ENCODE data around the gene LAMA5. TPM values are rescaled to one million over a fixed set of nuclear protein-coding genes. Genes with fewer than 3 reads are reported as not detected.

Gene LAMA5
- total and polyA plus RNA-seq, 2 experiments from 2014 or later, result 162 to 168 TPM

DNA sequence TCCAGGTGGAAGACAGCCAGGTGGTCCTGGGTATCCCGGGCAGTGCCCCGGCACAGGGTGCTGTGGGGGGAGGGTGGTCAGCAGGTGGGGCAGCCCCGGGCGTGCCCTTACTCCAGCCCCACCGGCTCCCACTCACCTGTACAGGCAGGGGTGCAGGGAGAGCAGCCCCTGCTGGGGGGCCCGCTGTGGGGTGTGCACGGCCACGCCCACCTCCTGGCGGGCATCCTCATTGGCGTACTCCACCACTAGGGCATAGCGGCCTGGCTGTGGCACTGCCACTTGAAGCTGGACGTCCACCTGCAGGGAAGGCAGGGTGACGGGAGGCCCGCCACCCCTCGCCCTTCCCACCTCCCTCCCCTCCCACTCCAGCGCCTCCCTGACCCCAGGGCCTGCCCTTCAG, 34.7 kb downstream of the LAMA5 start:
- no peak for TF ChIP-seq CTCF (IDR thresholded peaks at IDR 0.05; ENCODE audit: low read depth, low read length)
- no peak overlapping the region for H3K4me3 ChIP-seq
- H3K36me3 ChIP-seq, result peaks cover 42% of the 10 kb centered on the region
- DNase-seq (ENCODE audit: low read depth in 1 of 2, low spot score in 1 of 2), result no peak
- H3K27me3 ChIP-seq, result no peaks in the 10 kb centered on the region
- no peak overlapping the region for H3K27ac ChIP-seq
- H3K9me3 ChIP-seq (ENCODE audit: low read depth), result no peaks in the 10 kb centered on the region
- no peaks in the 10 kb centered on the region for H3K4me1 ChIP-seq (ENCODE audit: low read depth)

DNA sequence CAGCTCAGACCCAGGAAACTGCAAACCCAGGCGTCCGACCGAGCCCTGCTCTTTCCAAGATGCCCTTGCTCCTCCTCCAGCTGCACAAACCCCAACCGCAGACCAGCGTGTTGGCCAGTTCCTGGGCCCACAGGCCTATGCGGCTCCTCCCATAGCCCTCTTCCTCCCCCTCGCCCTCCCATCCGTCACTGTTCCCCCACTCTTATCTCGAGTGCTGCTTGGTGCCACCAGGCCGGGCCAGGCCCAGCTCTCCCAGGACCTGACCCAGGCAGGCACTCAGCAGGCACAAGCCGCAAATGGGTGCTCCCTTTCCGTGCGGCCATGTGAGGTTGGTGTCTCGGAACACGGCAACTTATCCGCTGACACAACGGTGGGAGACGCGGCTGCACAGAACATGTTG, 35.8 kb downstream of the LAMA5 start:
- no peak overlapping the region for H3K4me3 ChIP-seq
- TF ChIP-seq CTCF (IDR thresholded peaks at IDR 0.05; ENCODE audit: low read depth, low read length), result no peak
- H3K36me3 ChIP-seq, result peaks cover 38% of the 10 kb centered on the region
- H3K27me3 ChIP-seq, result no peaks in the 10 kb centered on the region
- no peaks in the 10 kb centered on the region for H3K4me1 ChIP-seq (ENCODE audit: low read depth)
- H3K9me3 ChIP-seq (ENCODE audit: low read depth), result no peaks in the 10 kb centered on the region
- no peak for DNase-seq (ENCODE audit: low read depth in 1 of 2, low spot score in 1 of 2)
- no peak overlapping the region for H3K27ac ChIP-seq

GRCh38 chr20:62330576-62331317, 36.4 kb downstream of the LAMA5 start:
- no peak for TF ChIP-seq CTCF (IDR thresholded peaks at IDR 0.05; ENCODE audit: low read depth, low read length)
- DNase-seq (ENCODE audit: low read depth in 1 of 2, low spot score in 1 of 2), result no peak
- no peak overlapping the region for H3K4me3 ChIP-seq
- H3K9me3 ChIP-seq (ENCODE audit: low read depth), result no peaks in the 10 kb centered on the region
- H3K27me3 ChIP-seq, result no peaks in the 10 kb centered on the region
- no peaks in the 10 kb centered on the region for H3K4me1 ChIP-seq (ENCODE audit: low read depth)
- peaks cover 38% of the 10 kb centered on the region for H3K36me3 ChIP-seq
- no peak overlapping the region for H3K27ac ChIP-seq

- H3K27me3 ChIP-seq, result no peaks in the 10 kb centered on the region
- no peaks in the 10 kb centered on the region for H3K9me3 ChIP-seq (ENCODE audit: low read depth)
- peaks cover 45% of the 10 kb centered on the region for H3K36me3 ChIP-seq
- no peak overlapping the region for H3K27ac ChIP-seq
- no peak for TF ChIP-seq CTCF (IDR thresholded peaks at IDR 0.05; ENCODE audit: low read depth, low read length)
- H3K4me3 ChIP-seq, result no peak overlapping the region
- no peaks in the 10 kb centered on the region for H3K4me1 ChIP-seq (ENCODE audit: low read depth)
- no peak for DNase-seq (ENCODE audit: low read depth in 1 of 2, low spot score in 1 of 2)
Measured at GRCh38 chr20:62329389-62330377, 37.4 kb downstream of the LAMA5 start.

- DNase-seq (ENCODE audit: low read depth in 1 of 2, low spot score in 1 of 2), result no peak
- TF ChIP-seq CTCF (IDR thresholded peaks at IDR 0.05; ENCODE audit: low read depth, low read length), result no peak
- peaks cover 45% of the 10 kb centered on the region for H3K36me3 ChIP-seq
Measured at GRCh38 chr20:62328684-62329388, 38.3 kb downstream of the LAMA5 start.

More at GRCh38 chr20:62328684-62329388, 38.3 kb downstream of the LAMA5 start:
- H3K9me3 ChIP-seq (ENCODE audit: low read depth), result no peaks in the 10 kb centered on the region
- no peak overlapping the region for H3K27ac ChIP-seq
- no peaks in the 10 kb centered on the region for H3K4me1 ChIP-seq (ENCODE audit: low read depth)
- no peaks in the 10 kb centered on the region for H3K27me3 ChIP-seq
- H3K4me3 ChIP-seq, result no peak overlapping the region
